ENCODE data around the gene IRF2BP2. TPM values are rescaled to one million over a fixed set of nuclear protein-coding genes. Genes with fewer than 3 reads are reported as not detected.
"Not testable (repeated sequence)": the region's sequence is repeated elsewhere in the genome, so short reads cannot be mapped to it uniquely, and the experiment has no call there.

Gene IRF2BP2
- total RNA-seq, 2 experiments from 2014 or later = 99.6 to 107 TPM

DNA sequence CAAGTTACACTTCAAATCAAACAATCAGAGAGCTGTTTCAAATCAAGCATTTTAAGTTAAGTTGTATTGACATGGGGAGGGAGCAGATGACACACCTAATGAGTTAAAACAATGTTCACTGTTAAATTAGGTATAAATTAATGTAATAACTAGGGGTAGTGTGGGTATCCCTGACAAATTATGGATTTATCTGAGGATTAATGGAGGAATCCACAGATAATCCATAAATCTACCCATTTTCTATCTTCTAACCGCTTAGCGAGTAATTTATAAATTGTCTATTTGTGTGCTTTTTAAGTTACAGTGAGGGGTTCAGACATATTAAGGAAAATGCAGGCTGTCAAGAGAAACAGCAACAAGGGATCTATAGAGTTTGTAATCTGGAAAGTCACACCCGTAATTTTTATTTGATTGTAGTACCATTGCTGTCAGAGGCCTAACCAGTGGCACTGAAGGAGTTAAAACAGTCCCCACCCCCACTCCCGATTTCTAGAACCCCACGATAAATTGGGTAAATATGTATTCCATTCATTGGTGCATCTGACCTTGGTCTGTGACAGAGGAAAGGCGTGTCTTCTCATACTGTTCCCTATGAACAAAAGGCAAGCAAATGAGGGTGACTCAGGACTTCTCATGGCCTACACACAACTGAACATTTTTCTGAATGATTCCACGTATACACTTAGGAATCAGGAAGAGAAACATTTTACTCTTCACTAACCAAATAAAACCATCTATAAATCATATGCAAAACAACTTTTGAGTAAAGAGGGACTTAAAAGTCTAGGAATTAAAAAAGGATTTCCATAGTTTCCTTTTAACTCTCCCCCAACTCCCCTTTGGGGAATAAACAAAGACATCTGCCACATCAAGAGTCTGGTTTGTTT is 7.4 kb downstream of the IRF2BP2 start:
- peak; percentile 59 for DNase-seq
- Mint-ChIP-seq H3K4me1 (ENCODE audit: low read depth) (peaks cover 52% of the 10 kb centered on the region), H3K36me3 (ENCODE audit: low read depth) (peaks cover 42% of the 10 kb centered on the region), H3K9me3 (no peaks in the 10 kb centered on the region), H3K4me3 (peak overlapping the region; percentile 61), H3K27ac (peak overlapping the region; percentile 99), H3K27me3 (ENCODE audit: low read depth) (no peaks in the 10 kb centered on the region)
- CTCF ChIA-PET = interaction anchor here (0.6 kb wide), 1 partner anchor 523 kb away, joined by 5 read pairs; no protein-coding TSS in a partner anchor
- intact Hi-C loops (cut with micrococcal nuclease) = loop anchor here (1.0 to 10.0 kb wide), 3 partner anchors 9 to 278 kb away; partner anchors contain the start of gene COA6

DNA sequence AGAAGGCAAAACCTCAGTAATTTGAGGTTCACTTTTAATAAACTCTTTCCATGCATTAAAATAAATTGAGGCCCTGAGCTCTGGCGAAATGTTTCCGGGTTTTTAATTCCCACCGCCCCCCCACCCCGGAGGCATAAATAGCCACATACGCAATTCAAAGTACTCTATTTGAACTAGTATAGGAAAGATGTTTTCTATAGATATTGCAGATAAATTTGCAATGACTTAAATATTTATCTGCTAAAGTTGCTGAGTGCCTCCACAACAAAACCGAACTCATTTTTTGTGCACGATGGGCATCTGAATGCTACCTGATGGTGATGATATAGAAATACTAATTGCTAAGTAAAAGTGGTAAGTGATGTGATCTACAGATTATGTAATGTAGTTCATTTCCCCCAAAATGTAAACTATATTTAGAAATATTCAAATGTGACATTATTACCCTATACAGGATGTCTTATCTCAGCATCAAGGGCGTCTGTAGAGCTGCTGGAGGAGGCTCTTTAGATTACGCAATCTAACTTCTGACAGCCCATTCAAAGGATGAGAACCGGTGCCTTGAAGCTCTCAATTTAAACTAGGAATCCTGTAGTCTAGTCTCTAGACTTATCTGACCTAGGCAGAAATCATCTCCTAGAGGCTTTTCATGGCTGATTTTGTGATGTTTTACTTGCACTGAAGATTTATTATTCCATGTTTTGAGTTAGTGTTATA is 8.5 kb downstream of the IRF2BP2 start:
- intact Hi-C loops (cut with micrococcal nuclease) = loop anchor here (1.0 to 10.0 kb wide), 7 partner anchors 57 to 409 kb away; partner anchors contain the start of gene COA6
- peak; percentile 32 for DNase-seq
- Mint-ChIP-seq H3K36me3 (ENCODE audit: low read depth) (peaks cover 31% of the 10 kb centered on the region), H3K27me3 (ENCODE audit: low read depth) (no peaks in the 10 kb centered on the region), H3K9me3 (no peaks in the 10 kb centered on the region), H3K27ac (peak overlapping the region; percentile 99), H3K4me1 (ENCODE audit: low read depth) (peaks cover 52% of the 10 kb centered on the region), H3K4me3 (peak overlapping the region; percentile 72)
- CTCF ChIA-PET = interaction anchor here (0.6 to 2.7 kb wide), 10 partner anchors 11 to 524 kb away, joined by 3 to 11 read pairs (median 4); no protein-coding TSS in a partner anchor

DNA sequence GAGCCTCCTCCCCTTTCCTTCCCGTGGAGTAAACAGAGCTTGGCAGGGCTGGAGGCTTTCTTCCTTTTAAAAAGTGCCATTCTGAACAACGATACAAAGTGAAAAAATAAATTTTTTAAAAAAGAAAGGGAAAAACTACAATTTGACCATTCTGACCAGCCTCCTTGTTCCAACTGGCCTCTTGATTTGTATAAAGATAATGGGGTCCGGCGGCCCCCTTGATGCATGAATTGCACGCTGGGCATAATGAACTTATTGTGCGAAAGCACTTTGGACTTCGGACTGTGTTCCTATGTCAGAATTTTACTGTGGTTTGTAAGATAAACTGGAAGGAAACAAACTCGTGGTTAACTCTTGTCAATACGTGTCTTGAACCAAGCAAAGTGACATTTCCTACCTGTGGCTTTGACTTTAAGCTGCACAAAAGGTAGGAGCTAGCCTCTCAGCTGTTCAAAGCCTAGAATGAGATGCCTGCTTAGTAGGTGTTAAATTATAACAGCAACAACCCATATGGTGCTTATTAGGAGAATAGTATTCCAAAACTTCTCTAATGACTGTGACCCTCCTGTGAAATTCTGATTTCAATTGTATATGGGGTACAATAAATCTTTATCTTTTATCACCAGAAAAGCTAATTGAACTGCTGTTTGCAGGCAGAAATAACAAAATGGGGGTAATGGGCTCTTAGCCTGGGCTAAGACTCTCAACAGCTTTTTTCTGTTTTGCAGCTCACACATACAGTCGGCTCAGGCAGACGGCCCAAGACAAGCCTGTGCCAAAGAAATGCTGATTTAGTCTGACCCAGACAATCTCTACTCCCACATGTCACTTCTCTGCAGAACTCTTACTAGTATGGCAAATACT is 9.3 kb downstream of the IRF2BP2 start:
- peaks cover 23% of the 10 kb centered on the region for H3K36me3 Mint-ChIP-seq (ENCODE audit: low read depth)
- peak overlapping the region; percentile 72 for H3K4me3 Mint-ChIP-seq

DNA sequence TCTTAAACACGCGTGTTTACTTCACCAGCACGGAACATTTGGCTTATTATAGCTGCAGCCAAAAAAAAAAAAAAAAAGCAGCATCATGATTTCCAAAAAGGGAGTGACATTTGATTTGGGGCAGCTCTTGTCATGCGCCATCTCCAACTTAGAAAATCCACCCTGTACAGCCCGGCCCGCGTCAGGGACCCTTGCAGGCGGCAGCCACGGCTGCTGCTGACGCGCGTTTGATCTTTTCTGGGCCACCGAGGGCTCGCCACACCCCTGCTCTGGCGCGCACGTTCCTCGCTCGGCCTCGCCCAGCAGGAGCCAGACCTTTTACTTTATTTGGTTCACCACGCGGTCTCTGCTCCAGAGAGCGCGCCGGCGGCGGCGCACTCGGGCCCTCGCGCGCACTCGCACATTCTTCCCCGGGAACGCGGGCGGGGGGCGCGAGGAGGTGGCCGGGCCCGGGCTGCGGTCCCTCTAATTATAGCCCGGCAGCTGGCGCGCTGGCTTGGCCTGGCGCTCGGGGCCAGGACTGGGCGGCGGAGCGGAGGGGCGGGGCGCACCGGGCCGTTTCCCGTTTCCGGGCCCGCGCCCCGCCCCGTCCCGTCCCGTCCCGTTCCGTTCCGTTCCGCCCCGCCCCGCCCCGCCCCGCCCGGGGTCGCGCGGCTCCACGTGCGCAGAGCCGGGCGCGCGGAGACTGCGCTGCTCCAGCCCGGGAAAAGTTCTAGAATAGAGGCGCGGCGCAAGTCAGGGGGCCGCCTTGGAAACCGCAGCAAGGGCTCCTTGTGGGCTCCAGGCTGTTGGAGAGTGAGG is 10.2 kb downstream of the IRF2BP2 start:
- CTCF ChIA-PET = interaction anchor here (0.6 to 2.9 kb wide), 10 partner anchors 9 to 494 kb away, joined by 3 to 11 read pairs (median 3); no protein-coding TSS in a partner anchor
- intact Hi-C loops (cut with micrococcal nuclease) = loop anchor here (1.0 to 10.0 kb wide), 7 partner anchors 13 to 411 kb away; partner anchors contain the start of gene COA6
- H3K4me1 Mint-ChIP-seq (ENCODE audit: low read depth) = peaks cover 50% of the 10 kb centered on the region
- H3K36me3 Mint-ChIP-seq (ENCODE audit: low read depth) = peaks cover 16% of the 10 kb centered on the region
- peak overlapping the region; percentile 99 for H3K27ac Mint-ChIP-seq
- H3K4me3 Mint-ChIP-seq = peak overlapping the region; percentile 83
- DNase-seq = peak; percentile 74
- H3K9me3 Mint-ChIP-seq = no peaks in the 10 kb centered on the region
- H3K27me3 Mint-ChIP-seq (ENCODE audit: low read depth) = no peaks in the 10 kb centered on the region

More for the DNA sequence above, 9.3 kb downstream of the IRF2BP2 start:
- H3K4me1 Mint-ChIP-seq (ENCODE audit: low read depth) = peaks cover 52% of the 10 kb centered on the region
- DNase-seq = no peak
- H3K9me3 Mint-ChIP-seq = no peaks in the 10 kb centered on the region
- intact Hi-C loops (cut with micrococcal nuclease) = loop anchor here (1.0 to 10.0 kb wide), 7 partner anchors 56 to 410 kb away; partner anchors contain the start of gene COA6
- CTCF ChIA-PET = interaction anchor here (0.6 to 2.7 kb wide), 14 partner anchors 8 to 493 kb away, joined by 3 to 11 read pairs (median 4); no protein-coding TSS in a partner anchor
- H3K27ac Mint-ChIP-seq = peak overlapping the region; percentile 99
- no peaks in the 10 kb centered on the region for H3K27me3 Mint-ChIP-seq (ENCODE audit: low read depth)

DNA sequence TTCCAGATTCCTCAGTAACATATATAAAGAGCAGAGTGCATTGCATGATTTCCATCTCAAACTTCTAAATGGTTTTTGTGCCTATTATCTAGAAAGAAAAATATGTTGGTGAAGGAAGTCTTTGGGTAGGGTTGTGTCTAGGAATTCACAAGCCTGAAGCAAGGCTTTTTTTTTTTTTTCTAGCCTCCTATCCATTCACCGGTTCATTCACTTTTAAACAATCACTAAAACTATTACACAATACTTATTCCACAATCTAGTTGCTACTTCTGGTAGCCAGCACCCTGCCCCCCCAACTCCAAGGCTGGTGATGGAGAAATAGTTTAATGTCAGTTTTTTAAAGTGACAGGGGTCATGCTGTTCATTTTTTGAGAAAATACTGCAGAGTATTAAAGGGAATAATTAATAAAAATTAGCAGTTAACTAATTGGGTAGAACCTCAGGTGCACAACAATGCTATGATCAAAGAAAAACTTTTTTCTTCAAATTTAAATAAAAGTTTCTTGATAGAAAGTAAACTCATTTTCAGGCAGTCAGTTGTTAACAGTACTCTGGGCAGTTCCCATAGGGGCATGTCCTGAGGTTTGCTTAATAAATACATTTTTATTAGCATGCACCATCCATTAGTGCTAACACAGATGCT is 10.9 kb downstream of the IRF2BP2 start:
- Mint-ChIP-seq H3K4me1 (ENCODE audit: low read depth) (peaks cover 51% of the 10 kb centered on the region), H3K4me3 (peak overlapping the region; percentile 83), H3K27ac (peak overlapping the region; percentile 91), H3K27me3 (ENCODE audit: low read depth) (no peaks in the 10 kb centered on the region), H3K9me3 (no peaks in the 10 kb centered on the region), H3K36me3 (ENCODE audit: low read depth) (peaks cover 11% of the 10 kb centered on the region)
- DNase-seq = no peak
- intact Hi-C loops (cut with micrococcal nuclease) = loop anchor here (1.0 to 2.0 kb wide), 3 partner anchors 14 to 484 kb away; no protein-coding TSS in a partner anchor
- CTCF ChIA-PET = interaction anchor here (0.7 to 2.9 kb wide), 8 partner anchors 10 to 484 kb away, joined by 3 to 11 read pairs (median 6); no protein-coding TSS in a partner anchor

DNA sequence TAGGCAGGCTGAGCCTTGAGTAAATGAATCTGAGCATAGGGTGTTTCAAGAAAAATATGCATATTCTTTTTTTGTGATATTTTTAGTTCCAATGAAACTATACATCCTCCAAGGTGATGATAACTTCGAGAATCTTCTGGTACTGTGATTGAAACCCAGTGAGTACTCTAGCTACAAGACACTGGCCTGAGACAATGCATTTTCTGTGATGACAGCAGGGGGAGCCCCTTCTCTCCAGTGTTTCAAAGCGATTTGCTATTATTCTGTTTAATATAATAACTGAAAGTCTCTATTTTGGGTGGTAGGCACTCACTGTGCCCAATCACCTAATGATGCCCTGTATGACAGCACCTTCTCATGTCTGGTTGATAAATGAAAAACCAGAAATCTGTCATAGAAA is 12.1 kb downstream of the IRF2BP2 start:
- CTCF ChIA-PET = interaction anchor here (0.8 to 2.9 kb wide), 9 partner anchors 55 to 486 kb away, joined by 3 to 10 read pairs (median 3); no protein-coding TSS in a partner anchor
- peak; percentile 79 for DNase-seq
- no peaks in the 10 kb centered on the region for H3K9me3 Mint-ChIP-seq
- intact Hi-C loops (cut with micrococcal nuclease) = loop anchor here (1.0 to 2.0 kb wide), 2 partner anchors 15 to 485 kb away; no protein-coding TSS in a partner anchor
- peaks cover 5% of the 10 kb centered on the region for H3K36me3 Mint-ChIP-seq (ENCODE audit: low read depth)
- H3K27ac Mint-ChIP-seq = no peak overlapping the region
- H3K4me3 Mint-ChIP-seq = no peak overlapping the region
- peaks cover 49% of the 10 kb centered on the region for H3K4me1 Mint-ChIP-seq (ENCODE audit: low read depth)
- no peaks in the 10 kb centered on the region for H3K27me3 Mint-ChIP-seq (ENCODE audit: low read depth)

- intact Hi-C loops (cut with micrococcal nuclease) = no loop called here
- peaks cover 29% of the 10 kb centered on the region for H3K4me1 Mint-ChIP-seq (ENCODE audit: low read depth)
- CTCF ChIA-PET = interaction anchor here (0.9 to 1.9 kb wide), 2 partner anchors 96 to 489 kb away, joined by 3 to 11 read pairs; no protein-coding TSS in a partner anchor
- no peaks in the 10 kb centered on the region for H3K27me3 Mint-ChIP-seq (ENCODE audit: low read depth)
- no peaks in the 10 kb centered on the region for H3K9me3 Mint-ChIP-seq
- H3K27ac Mint-ChIP-seq = no peak overlapping the region
- H3K4me3 Mint-ChIP-seq = no peak overlapping the region
- no peaks in the 10 kb centered on the region for H3K36me3 Mint-ChIP-seq (ENCODE audit: low read depth)
- no peak for DNase-seq
Measured at GRCh38 chr1:234595899-234596298, 14.1 kb downstream of the IRF2BP2 start.

DNA sequence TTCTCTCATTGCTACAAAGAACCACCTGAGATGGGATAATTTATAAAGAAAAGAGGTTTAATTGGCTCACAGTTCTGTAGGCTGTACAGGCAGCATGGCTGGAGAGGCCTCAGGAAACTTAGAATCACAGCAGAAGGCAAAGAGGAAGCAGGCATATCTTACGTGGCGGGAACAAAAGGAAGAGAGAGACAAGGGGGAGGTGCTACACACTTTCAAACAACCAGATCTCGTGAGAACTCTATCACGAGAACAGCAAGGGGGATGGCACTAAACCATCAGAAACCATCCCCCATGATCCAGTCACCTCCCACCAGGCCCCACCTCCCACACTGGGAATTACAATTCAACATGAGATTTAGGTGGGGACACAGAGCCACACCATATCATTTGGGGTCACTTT is 15.4 kb downstream of the IRF2BP2 start:
- H3K36me3 Mint-ChIP-seq (ENCODE audit: low read depth); CTCF ChIA-PET; H3K27ac Mint-ChIP-seq: not testable (repeated sequence)

DNA sequence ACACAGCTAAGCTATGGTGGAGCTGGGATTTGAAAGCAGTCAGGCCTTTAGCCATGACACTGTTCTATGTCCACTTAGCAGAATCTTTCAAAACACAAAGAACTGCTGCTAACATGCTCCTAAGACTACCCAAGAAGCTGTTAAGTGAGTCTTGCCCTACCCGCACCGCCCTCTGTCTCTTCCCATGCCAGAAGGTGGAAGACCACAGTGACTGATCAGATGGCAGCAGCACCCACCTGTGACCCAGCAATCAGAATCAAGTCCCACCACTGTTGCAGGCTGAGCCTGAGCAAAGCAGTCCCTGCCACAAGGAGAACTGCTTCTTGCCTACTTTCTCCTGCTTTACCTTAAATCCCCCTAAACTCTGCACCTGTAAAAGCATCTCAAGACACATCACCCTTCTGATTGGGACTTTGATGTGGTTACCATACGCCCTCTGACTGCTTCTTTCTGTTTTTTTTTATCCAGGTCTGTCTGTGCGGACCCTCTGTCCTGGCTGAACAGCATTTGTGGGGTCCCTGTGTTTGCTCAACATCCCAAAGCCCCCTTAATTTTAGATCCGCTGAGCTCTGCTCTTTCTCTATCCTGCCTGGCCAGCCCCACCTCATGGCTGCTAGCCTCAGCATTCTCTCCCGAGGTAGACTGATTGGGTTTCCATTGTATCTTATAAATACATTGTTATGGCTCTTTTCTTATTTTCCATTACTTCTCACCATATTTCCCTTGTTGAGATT is 16.0 kb downstream of the IRF2BP2 start:
- Mint-ChIP-seq H3K4me3 (no peak overlapping the region), H3K4me1 (ENCODE audit: low read depth) (peaks cover 22% of the 10 kb centered on the region), H3K9me3 (no peaks in the 10 kb centered on the region), H3K27me3 (ENCODE audit: low read depth) (no peaks in the 10 kb centered on the region), H3K27ac (no peak overlapping the region), H3K36me3 (ENCODE audit: low read depth) (no peaks in the 10 kb centered on the region)
- intact Hi-C loops (cut with micrococcal nuclease) = no loop called here
- CTCF ChIA-PET = interaction anchor here (0.7 kb wide), 1 partner anchor 9 kb away, joined by 3 read pairs; no protein-coding TSS in a partner anchor
- no peak for DNase-seq

More for the DNA sequence above, 15.4 kb downstream of the IRF2BP2 start:
- H3K27me3 Mint-ChIP-seq (ENCODE audit: low read depth); H3K9me3 Mint-ChIP-seq; DNase-seq; H3K4me3 Mint-ChIP-seq; intact Hi-C loops (cut with micrococcal nuclease): not testable (repeated sequence)
- peaks cover 24% of the 10 kb centered on the region for H3K4me1 Mint-ChIP-seq (ENCODE audit: low read depth)

DNA sequence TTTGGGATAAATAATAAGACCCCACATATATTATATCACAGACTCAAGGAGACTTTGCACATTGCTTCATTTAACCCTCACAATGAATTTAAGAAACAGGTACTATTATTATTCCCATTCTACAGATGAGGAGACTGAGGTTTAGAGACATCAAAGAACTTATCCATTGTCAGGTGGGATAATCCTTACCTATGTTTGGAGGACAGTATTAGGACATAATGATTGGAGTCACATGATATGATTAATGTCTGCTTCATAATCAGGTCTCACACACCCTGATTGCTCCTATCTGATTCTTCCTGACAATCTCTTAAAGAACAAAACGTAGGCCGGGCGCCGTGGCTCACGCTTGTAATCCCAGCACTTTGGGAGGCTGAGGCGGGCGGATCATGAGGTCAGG is 16.9 kb downstream of the IRF2BP2 start:
- Mint-ChIP-seq H3K36me3 (ENCODE audit: low read depth) (no peaks in the 10 kb centered on the region), H3K4me3 (no peak overlapping the region), H3K4me1 (ENCODE audit: low read depth) (peaks cover 16% of the 10 kb centered on the region), H3K27me3 (ENCODE audit: low read depth) (no peaks in the 10 kb centered on the region), H3K27ac (no peak overlapping the region), H3K9me3 (no peaks in the 10 kb centered on the region)
- DNase-seq = no peak
- intact Hi-C loops (cut with micrococcal nuclease) = no loop called here
- CTCF ChIA-PET = interaction anchor here (0.7 kb wide), 1 partner anchor 8 kb away, joined by 3 read pairs; no protein-coding TSS in a partner anchor
